Stimulated activated CD8-positive, alpha-beta memory T cell treated with anti-CD3 and anti-CD28 coated beads, Interleukin-4, amount 100 ng/mL, for 48 hours (primary cell): ENCODE measurements around the gene LATS2.

Experiments used
- DNase-seq: peaks from one replicate; pipeline ENCODE4 v3.0.0-alpha.2; 2020

Gene LATS2

GRCh38 chr13:21046203-21046602 lies 15.2 kb downstream of the LATS2 start:
- no peak for DNase-seq

- DNase-seq = no peak
Observed at GRCh38 chr13:21045100-21045499, 16.3 kb downstream of the LATS2 start.

- no peak for DNase-seq
Observed at GRCh38 chr13:21043898-21044297, 17.5 kb downstream of the LATS2 start.

- no peak for DNase-seq
Observed at GRCh38 chr13:21040120-21040826, 21.1 kb downstream of the LATS2 start.

- DNase-seq = no peak
Observed at GRCh38 chr13:21039097-21039800, 22.1 kb downstream of the LATS2 start.

- no peak for DNase-seq
Observed at GRCh38 chr13:21037656-21038055, 23.7 kb downstream of the LATS2 start.

- DNase-seq = no peak
Observed at GRCh38 chr13:21035498-21035897, 25.9 kb downstream of the LATS2 start.

GRCh38 chr13:21034603-21035191 lies 26.7 kb downstream of the LATS2 start:
- DNase-seq = no peak

- no peak for DNase-seq
Observed at GRCh38 chr13:21033856-21034602, 27.4 kb downstream of the LATS2 start.

- DNase-seq = no peak
Observed at GRCh38 chr13:21033212-21033840, 28.1 kb downstream of the LATS2 start.

- DNase-seq = no peak
Observed at GRCh38 chr13:21032656-21033055, 28.7 kb downstream of the LATS2 start.

GRCh38 chr13:21031594-21032275 lies 29.7 kb downstream of the LATS2 start:
- no peak for DNase-seq

GRCh38 chr13:21025539-21025938 lies 35.8 kb downstream of the LATS2 start:
- DNase-seq = no peak

- no peak for DNase-seq
Observed at GRCh38 chr13:21022056-21022979, 39.1 kb downstream of the LATS2 start.

- no peak for DNase-seq
Observed at GRCh38 chr13:21020581-21020980, 40.8 kb downstream of the LATS2 start.

GRCh38 chr13:21020176-21020575 lies 41.2 kb downstream of the LATS2 start:
- DNase-seq = no peak

- no peak for DNase-seq
Observed at GRCh38 chr13:21018220-21018619, 43.2 kb downstream of the LATS2 start.

GRCh38 chr13:21016487-21016886 lies 44.9 kb downstream of the LATS2 start:
- DNase-seq = no peak

GRCh38 chr13:21015284-21015683 lies 46.1 kb downstream of the LATS2 start:
- DNase-seq = no peak

- DNase-seq = no peak
Observed at GRCh38 chr13:21014502-21015170, 46.8 kb downstream of the LATS2 start.

GRCh38 chr13:21014139-21014501 lies 47.3 kb downstream of the LATS2 start:
- DNase-seq = no peak
